Heart left ventricle (tissue), 13 donors: ENCODE measurements around the gene MED17.

Source experiments
- CTCF ChIP-seq, 12 donors: fragments of 200-600 bp; sonication (generic) in 4 of 12; IDR thresholded peaks; one replicate each; pipeline versions ENCODE4 v1.5.0 to v1.8.0; 2018 to 2022; ENCODE audit warnings: antibody characterized with exemption in 12 of 12, mild to moderate bottlenecking in 5 of 12
- POLR2A ChIP-seq, 2 donors: fragments of 450-650 bp; IDR thresholded peaks; one replicate each; pipeline ENCODE4 v1.6.1; 2017; ENCODE audit warnings: antibody characterized with exemption in 2 of 2, mild to moderate bottlenecking in 2 of 2, moderate library complexity in 2 of 2
- donor health status: ischemic (EF 13 %, LVEDD 7.1; RV severe dilation, severe dysfunction).
- donor health status: DM: no; HTN: yes; CAD: no.
- donor health status: DM: no; HTN: no; CAD: no.
- donor health status: ischemic (EF 25% LVEDD 6.9; RV normal size, moderate dysfunction).
- donor health status: ischemic (EF 25% LVEDD 5.7; RV mildly dilated, moderate dysfunction).
- donor health status: ischemic (EF 35%, LVEDD 5.7; RV mildly dilated, moderate dysfunction).
- donor health status: nonischemic (EF 11% LVEDD 7.7; RV severe dilation, severe dysfunction).
- donor health status: DM: yes; HTN: yes; CAD: no.
- donor health status: PGD.
- donor health status: ischemic (EF 29% LVEDD 5.4; RV normal size, mild dysfunction).
- donor health status: nonischemic (EF 23%, LVEDD 6.1; RV moderate dilation, normal function).

GRCh38 chr11:93832780-93833179, 48.7 kb downstream of the MED17 start:
- TF ChIP-seq CTCF (IDR thresholded peaks at IDR 0.05) = no peak
- no peak for TF ChIP-seq POLR2A (IDR thresholded peaks at IDR 0.05)
